T-helper 17 cell (primary cell): ENCODE data around the gene OR1C1. TPM values are rescaled to one million over a fixed set of nuclear protein-coding genes. Genes with fewer than 3 reads are reported as not detected.
"Not testable (repeated sequence)": the region's sequence is repeated elsewhere in the genome, so short reads cannot be mapped to it uniquely, and the experiment has no call there.

Experiments
- ATAC-seq: fragments of 150-1000 bp; cut with Tn5 transposase; 2 replicates; pipeline ENCODE4 v1.10.0; 2021; ENCODE audit warnings: mild to moderate bottlenecking, moderate library complexity
- DNase-seq, 3 donors: peaks; one replicate each; pipeline versions ENCODE4 v3.0.0 to v3.0.0-alpha.2; 2020 to 2021
- H3K9me3 ChIP-seq: one replicate; pipeline ENCODE4 v1.7.0; 2013; ENCODE audit warnings: low read length, mild to moderate bottlenecking; ENCODE audit not compliant: control insufficient read depth, poor library complexity, severe bottlenecking
- H3K27ac Mint-ChIP-seq: one replicate; pipeline ENCODE4 v1.8.0; 2022; ENCODE audit warnings: mild to moderate bottlenecking, moderate library complexity, mixed read lengths
- H3K27me3 Mint-ChIP-seq: one replicate; pipeline ENCODE4 v1.8.0; 2022; ENCODE audit warnings: mixed read lengths
- H3K36me3 Mint-ChIP-seq: one replicate; pipeline ENCODE4 v1.8.0; 2022; ENCODE audit warnings: low read depth, mixed read lengths
- H3K4me1 Mint-ChIP-seq: one replicate; pipeline ENCODE4 v1.8.0; 2022; ENCODE audit warnings: mild to moderate bottlenecking, mixed read lengths
- H3K4me3 Mint-ChIP-seq: one replicate; pipeline ENCODE4 v1.8.0; 2022; ENCODE audit warnings: mild to moderate bottlenecking, moderate library complexity, mixed read lengths
- total RNA-seq, 4 donors: library from RNA in 2 of 4; stranded (reverse) in 2 of 4; gene quantifications; one replicate each; pipeline ENCODE4 v1.2.3 and lab custom pipeline; 2022 to 2026

OR1C1 gene, protein sequence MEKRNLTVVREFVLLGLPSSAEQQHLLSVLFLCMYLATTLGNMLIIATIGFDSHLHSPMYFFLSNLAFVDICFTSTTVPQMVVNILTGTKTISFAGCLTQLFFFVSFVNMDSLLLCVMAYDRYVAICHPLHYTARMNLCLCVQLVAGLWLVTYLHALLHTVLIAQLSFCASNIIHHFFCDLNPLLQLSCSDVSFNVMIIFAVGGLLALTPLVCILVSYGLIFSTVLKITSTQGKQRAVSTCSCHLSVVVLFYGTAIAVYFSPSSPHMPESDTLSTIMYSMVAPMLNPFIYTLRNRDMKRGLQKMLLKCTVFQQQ
- total RNA-seq (not detected), total RNA-seq (lab: John Stamatoyannopoulos, UW) (0 to 0.12 reads per million in 2 donors)

DNA sequence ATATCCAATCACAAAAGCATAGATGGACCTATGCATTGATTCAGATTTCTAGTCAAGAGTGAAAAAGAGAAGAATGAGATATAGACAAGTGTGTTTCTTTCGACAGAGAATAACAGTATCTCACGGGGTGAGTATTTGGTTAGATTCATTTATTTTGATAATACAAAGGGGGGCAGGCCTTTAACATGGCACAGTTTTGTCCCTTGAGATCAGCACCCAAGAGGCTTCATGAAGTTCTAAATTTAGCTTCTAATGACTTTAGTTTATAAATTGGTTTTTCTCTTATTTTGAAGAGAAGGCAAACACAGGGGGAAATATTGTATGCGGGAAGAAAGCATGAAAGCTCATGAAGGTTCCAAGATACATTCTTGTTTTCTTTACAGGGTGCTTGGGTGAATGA, at the start of gene OR1C1:
Gene OR1C1, minus strand, starts transcription at position 101 of the 400 bp plus-strand sequence. CDS start 2,150 bp downstream, outside the sequence.
- no peaks in the 10 kb centered on the region for H3K36me3 Mint-ChIP-seq

DNA sequence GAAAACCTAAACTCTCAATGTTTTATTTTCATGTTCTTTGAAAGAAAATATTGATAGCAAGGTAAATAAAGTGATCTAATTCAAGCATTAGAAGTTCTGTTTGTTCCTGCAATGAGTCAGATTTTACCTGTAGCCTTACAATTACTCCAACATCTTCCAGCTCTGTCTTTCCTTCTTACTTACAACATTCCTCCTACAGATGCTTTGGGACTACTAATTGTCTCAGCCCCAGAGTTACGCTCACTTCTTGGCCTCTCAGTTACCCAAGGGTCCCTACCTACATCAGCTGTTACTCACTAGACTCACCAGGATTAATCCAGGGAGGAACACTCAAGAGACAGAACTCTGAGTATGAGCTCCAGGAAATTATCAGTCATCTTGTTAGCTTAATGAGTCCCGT, 37.2 kb upstream of the OR1C1 start:
- no peak for ATAC-seq
- no peak overlapping the region for H3K4me3 Mint-ChIP-seq

More for the DNA sequence above, at the start of gene OR1C1:
- DNase-seq (no peak), ATAC-seq (no peak)
- no peaks in the 10 kb centered on the region for H3K9me3 ChIP-seq
- no peaks in the 10 kb centered on the region for H3K27me3 Mint-ChIP-seq
- H3K4me1 Mint-ChIP-seq: no peaks in the 10 kb centered on the region
- H3K4me3 Mint-ChIP-seq: no peak within 1 kb of the TSS
- no peak within 1 kb of the TSS for H3K27ac Mint-ChIP-seq

DNA sequence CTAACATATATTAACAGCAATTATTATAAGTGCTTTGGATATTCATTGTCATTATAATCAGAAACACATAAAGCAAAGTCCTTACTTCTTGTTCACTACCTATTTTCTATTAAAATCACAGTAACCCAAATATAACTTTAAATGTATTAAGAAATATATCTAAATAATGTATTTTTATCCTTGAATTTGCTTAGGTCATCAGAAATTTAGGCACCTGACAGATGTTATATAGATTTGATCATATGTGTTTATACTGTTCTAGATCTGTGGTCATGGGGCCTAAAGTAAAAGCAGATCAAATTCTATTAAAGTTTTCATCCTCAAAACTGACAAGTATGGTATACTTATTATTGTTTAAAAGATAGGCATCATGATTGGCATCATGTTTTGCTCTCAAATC, 9.2 kb upstream of the OR1C1 start:
- Mint-ChIP-seq H3K27me3 (no peaks in the 10 kb centered on the region), H3K4me3 (no peak overlapping the region), H3K36me3 (no peaks in the 10 kb centered on the region), H3K4me1 (no peaks in the 10 kb centered on the region), H3K27ac (no peak overlapping the region)
- H3K9me3 ChIP-seq: no peaks in the 10 kb centered on the region
- ATAC-seq (no peak), DNase-seq (no peak)

More for the DNA sequence above, 37.2 kb upstream of the OR1C1 start:
- no peak overlapping the region for H3K27ac Mint-ChIP-seq
- H3K9me3 ChIP-seq: no peaks in the 10 kb centered on the region
- DNase-seq: no peak
- H3K4me1 Mint-ChIP-seq: no peaks in the 10 kb centered on the region
- no peaks in the 10 kb centered on the region for H3K27me3 Mint-ChIP-seq
- H3K36me3 Mint-ChIP-seq: no peaks in the 10 kb centered on the region

DNA sequence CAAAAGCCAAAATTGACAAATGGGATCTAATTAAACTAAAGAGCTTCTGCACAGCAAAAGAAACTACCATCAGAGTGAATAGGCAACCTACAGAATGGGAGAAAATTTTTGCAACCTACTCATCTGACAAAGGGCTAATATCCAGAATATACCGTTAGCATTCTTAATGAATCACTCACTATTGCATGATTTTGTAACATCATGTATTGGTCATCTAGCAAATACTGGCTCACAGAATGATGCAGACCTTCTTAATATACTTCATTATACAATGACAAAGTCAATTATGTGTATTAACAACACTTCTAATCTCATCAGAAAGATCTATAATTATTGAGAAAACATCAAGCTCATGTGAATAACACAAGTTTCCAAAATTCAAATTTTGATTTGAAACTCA, 6.0 kb downstream of the OR1C1 start:
- H3K4me1 Mint-ChIP-seq, H3K36me3 Mint-ChIP-seq, DNase-seq, H3K27me3 Mint-ChIP-seq, H3K9me3 ChIP-seq, H3K4me3 Mint-ChIP-seq, ATAC-seq, H3K27ac Mint-ChIP-seq: not testable (repeated sequence)

DNA sequence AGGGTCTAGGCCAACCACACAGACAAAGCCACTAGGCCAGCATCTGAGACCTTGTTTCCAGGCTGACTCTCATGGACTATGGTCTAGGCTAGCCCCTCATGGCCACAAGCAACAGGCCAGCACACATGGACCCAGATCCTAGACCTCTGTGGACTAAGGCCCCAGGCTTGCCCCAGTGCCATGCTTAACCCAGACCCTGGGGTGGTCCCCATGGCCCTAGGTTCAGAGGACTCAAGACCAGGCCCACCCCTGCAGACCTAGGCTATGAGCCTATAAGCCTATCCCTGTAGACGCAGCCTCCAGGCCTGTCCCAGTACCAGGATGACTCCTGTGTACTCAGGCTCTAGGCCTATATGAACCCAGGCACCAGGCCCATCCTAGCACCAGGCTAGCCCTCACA, 10.5 kb downstream of the OR1C1 start:
- H3K27me3 Mint-ChIP-seq: no peaks in the 10 kb centered on the region

DNA sequence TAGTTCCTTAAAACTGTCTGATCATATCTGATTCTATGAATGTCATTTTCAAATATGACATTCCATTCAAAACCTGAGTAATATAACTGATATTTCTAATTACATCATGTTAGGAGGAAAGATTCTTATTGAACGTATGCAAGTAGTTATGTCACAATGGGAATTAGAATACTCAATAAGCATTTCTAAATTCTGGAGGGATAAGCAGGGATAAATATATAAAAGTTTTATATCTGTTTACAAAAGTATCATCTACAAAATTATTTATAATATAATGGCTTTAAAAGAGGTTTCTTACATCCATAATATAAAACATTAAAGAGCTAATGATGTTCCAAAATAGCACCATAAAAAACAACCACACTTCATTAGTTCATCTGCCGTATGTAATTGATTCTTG, 12.3 kb downstream of the OR1C1 start, which contains the start of gene OR14A2:
Gene OR14A2, minus strand, starts transcription at position 101 of the 400 bp plus-strand sequence.
- ATAC-seq (no peak), DNase-seq (no peak)
- H3K4me3 Mint-ChIP-seq: no peak within 1 kb of the TSS
- H3K9me3 ChIP-seq: peaks cover 2% of the 10 kb centered on the region
- H3K4me1 Mint-ChIP-seq: no peaks in the 10 kb centered on the region
- no peak within 1 kb of the TSS for H3K27ac Mint-ChIP-seq
- H3K36me3 Mint-ChIP-seq: no peaks in the 10 kb centered on the region
- no peaks in the 10 kb centered on the region for H3K27me3 Mint-ChIP-seq

More for the DNA sequence above, 10.5 kb downstream of the OR1C1 start:
- Mint-ChIP-seq H3K36me3 (no peaks in the 10 kb centered on the region), H3K4me3 (no peak overlapping the region), H3K27ac (no peak overlapping the region), H3K4me1 (no peaks in the 10 kb centered on the region)
- H3K9me3 ChIP-seq: peaks cover 2% of the 10 kb centered on the region
- ATAC-seq (no peak), DNase-seq (no peak)

DNA sequence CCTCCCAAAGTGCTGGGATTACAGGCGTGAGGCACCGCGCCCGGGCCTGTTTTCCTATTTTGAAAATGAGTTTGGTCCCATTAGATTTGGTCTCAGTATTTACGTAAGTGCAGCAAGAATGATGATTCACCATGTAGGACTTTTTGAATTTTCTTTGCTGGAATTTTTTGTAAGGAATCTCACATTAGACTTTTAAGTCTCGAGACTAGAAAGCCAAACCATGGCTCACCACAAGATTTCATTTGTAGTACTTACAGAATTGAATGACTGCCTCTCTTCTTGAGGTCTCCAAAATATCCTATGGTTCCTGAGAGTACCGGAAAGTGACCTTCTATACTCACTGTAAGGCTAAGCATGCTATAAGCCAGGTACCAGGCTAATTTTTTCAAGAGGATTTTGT, 12.7 kb downstream of the OR1C1 start:
- no peak for ATAC-seq
- no peaks in the 10 kb centered on the region for H3K36me3 Mint-ChIP-seq
- no peak overlapping the region for H3K4me3 Mint-ChIP-seq
- peaks cover 2% of the 10 kb centered on the region for H3K9me3 ChIP-seq
- H3K27ac Mint-ChIP-seq: no peak overlapping the region
- H3K27me3 Mint-ChIP-seq: no peaks in the 10 kb centered on the region
- no peaks in the 10 kb centered on the region for H3K4me1 Mint-ChIP-seq
- no peak for DNase-seq

DNA sequence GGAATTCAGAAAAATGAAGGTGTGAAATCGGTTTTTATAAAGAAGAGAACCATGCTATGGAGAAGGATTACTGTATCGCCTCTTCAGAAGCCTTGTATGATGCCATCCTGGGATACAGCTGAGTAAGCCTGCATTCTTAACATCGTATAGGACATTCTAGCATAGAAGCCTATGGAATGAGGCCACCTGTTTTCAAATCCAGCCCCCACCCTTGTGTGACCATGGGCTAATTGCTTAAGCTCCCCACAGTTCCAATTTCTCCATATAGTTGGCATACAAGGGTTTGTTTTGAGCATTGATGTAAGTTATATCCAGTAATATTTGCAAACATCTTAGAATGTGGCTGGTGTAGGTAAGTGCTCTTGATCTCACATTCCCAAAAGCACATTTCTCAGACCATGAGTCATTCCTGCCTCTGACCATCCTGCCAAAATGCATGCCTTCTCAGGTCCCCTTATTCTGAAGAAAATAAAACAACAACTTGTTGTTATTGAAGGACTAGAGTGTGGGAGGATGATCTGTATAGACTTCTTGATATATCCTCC, 13.9 kb downstream of the OR1C1 start:
- Mint-ChIP-seq H3K27ac (no peak overlapping the region), H3K4me1 (no peaks in the 10 kb centered on the region), H3K27me3 (no peaks in the 10 kb centered on the region), H3K36me3 (no peaks in the 10 kb centered on the region), H3K4me3 (no peak overlapping the region)
- DNase-seq (no peak), ATAC-seq (no peak)
- H3K9me3 ChIP-seq: peaks cover 2% of the 10 kb centered on the region

DNA sequence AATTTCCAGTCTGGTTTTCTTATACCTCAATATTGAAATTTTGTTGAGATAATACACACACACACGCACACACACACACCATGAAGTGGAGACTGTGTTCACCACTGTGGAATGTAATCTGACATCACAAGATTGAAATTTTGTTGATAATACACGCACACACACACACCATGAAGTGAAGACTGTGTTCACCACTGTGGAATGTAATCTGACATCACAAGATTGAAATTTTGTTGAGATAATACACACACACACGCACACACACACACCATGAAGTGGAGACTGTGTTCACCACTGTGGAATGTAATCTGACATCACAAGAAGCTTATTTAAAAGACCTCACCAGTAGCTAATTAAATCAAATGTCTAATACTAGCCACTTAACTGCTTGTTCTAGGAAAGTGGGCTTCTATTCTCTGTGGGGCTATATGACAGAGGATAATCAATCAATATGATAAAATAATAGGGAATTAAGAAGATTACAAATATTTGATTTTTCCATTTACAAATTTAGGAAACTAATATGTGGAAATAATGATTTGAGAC, 18.1 kb downstream of the OR1C1 start:
- H3K27me3 Mint-ChIP-seq, H3K9me3 ChIP-seq, H3K36me3 Mint-ChIP-seq, ATAC-seq, H3K27ac Mint-ChIP-seq, H3K4me1 Mint-ChIP-seq, H3K4me3 Mint-ChIP-seq, DNase-seq: not testable (repeated sequence)

DNA sequence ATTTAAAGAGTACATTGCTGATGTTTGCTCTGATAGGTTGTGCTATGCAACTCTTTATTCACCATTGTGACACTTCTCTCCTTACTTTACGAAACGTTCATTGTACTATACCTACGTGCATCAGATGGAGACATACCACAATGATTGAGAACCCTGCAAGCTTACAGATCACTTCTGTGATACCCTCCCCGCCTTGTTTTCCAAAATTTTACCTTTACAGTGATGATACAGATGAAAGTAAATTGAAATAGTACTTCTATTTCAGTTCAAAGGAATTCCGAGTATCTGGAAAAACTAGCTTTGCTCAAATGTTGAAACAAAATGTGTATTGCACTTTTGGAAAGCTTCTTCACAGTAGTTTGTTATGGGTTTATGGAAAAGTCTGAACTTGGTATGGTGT, 18.6 kb downstream of the OR1C1 start:
- H3K9me3 ChIP-seq: no peaks in the 10 kb centered on the region
- ATAC-seq (no peak), DNase-seq (no peak)
- Mint-ChIP-seq H3K4me3 (no peak overlapping the region), H3K4me1 (no peaks in the 10 kb centered on the region), H3K27me3 (no peaks in the 10 kb centered on the region), H3K36me3 (no peaks in the 10 kb centered on the region), H3K27ac (no peak overlapping the region)

DNA sequence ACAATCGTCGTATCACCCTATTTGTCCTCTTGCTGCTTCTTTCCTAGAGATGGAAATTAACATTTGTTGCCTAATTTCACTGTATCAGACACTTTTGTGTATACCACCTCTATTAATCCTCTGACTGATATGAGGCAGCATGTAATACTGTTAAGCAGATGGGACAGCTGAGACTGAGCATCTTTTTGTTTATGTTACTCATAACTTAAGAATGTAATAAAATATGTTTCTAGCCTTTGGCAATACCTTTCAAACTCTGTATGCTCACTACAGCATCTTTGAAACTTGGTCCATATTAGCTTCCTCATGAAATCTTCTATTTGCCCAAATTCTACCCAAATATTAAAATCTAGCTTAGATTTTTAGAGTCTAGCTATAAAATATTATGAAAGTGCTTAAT, 19.6 kb downstream of the OR1C1 start:
- no peak overlapping the region for H3K27ac Mint-ChIP-seq
- DNase-seq (no peak), ATAC-seq (no peak)
- H3K27me3 Mint-ChIP-seq: no peaks in the 10 kb centered on the region
- no peaks in the 10 kb centered on the region for H3K36me3 Mint-ChIP-seq
- no peak overlapping the region for H3K4me3 Mint-ChIP-seq
- H3K9me3 ChIP-seq: no peaks in the 10 kb centered on the region
- no peaks in the 10 kb centered on the region for H3K4me1 Mint-ChIP-seq

DNA sequence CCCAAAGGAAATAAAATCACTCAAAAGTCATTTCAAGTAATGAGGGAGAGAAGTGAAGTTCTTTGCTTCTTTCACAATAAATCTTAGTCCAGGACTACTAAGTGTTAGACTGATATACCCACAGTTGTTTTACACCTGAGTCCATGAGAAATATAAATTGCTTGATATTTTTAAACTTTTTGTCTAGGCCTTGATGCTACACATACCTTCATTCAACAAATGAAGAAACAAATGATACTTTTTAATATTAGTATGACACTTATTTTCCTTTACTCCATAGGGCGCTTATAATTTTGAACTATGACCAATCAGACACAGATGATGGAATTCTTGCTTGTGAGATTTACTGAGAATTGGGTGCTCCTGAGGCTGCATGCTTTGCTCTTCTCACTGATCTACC, 22.0 kb downstream of the OR1C1 start, which contains the start of gene OR14K1:
Gene OR14K1, plus strand, starts transcription at position 301 of the 400 bp plus-strand sequence. Its CDS starts 0 bp downstream, at position 301.
- DNase-seq (no peak), ATAC-seq (no peak)
- no peak within 1 kb of the TSS for H3K27ac Mint-ChIP-seq
- no peaks in the 10 kb centered on the region for H3K27me3 Mint-ChIP-seq
- no peaks in the 10 kb centered on the region for H3K9me3 ChIP-seq
- no peaks in the 10 kb centered on the region for H3K4me1 Mint-ChIP-seq
- H3K4me3 Mint-ChIP-seq: no peak within 1 kb of the TSS
- no peaks in the 10 kb centered on the region for H3K36me3 Mint-ChIP-seq

DNA sequence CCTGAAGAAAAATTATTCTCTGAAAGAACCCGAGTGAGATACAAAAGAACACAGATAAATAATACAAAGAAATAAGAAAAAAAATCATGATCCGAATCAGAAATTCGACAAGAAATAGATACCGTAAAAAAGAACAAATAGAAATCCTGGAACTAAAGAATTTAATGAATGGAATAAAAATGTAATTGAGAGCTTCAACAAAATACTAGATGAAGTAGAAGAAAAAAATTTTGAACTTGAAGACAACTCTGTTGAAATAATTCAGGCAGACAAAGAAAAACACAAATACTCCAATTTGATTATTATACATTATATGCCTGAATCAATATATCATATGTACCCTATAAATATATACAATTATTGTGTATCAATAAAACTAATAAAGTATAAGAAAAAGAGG, 39.1 kb downstream of the OR1C1 start:
- DNase-seq (no peak), ATAC-seq (no peak)
- H3K4me1 Mint-ChIP-seq: no peaks in the 10 kb centered on the region
- no peaks in the 10 kb centered on the region for H3K36me3 Mint-ChIP-seq
- no peak overlapping the region for H3K27ac Mint-ChIP-seq
- no peaks in the 10 kb centered on the region for H3K27me3 Mint-ChIP-seq
- no peak overlapping the region for H3K4me3 Mint-ChIP-seq
- no peaks in the 10 kb centered on the region for H3K9me3 ChIP-seq
